ENCODE data around the gene CST6. TPM values are rescaled to one million over a fixed set of nuclear protein-coding genes. Genes with fewer than 3 reads are reported as not detected.

CST6 gene
- total and polyA plus RNA-seq, 2 of the 13 experiments (the other 11 are each of a cell fraction or from before 2014, with no cell fraction given) = not detected

- TF ChIP-seq, protein P1, sequence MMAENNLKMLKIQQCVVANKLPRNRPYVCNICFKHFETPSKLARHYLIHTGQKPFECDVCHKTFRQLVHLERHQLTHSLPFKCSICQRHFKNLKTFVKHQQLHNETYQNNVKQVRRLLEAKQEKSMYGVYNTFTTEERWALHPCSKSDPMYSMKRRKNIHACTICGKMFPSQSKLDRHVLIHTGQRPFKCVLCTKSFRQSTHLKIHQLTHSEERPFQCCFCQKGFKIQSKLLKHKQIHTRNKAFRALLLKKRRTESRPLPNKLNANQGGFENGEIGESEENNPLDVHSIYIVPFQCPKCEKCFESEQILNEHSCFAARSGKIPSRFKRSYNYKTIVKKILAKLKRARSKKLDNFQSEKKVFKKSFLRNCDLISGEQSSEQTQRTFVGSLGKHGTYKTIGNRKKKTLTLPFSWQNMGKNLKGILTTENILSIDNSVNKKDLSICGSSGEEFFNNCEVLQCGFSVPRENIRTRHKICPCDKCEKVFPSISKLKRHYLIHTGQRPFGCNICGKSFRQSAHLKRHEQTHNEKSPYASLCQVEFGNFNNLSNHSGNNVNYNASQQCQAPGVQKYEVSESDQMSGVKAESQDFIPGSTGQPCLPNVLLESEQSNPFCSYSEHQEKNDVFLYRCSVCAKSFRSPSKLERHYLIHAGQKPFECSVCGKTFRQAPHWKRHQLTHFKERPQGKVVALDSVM (CRISPR knock-in tag; IDR thresholded peaks at IDR 0.05) = peak; percentile 57; the same call in 1 of the 2 replicates
- TF ChIP-seq, protein P2, sequence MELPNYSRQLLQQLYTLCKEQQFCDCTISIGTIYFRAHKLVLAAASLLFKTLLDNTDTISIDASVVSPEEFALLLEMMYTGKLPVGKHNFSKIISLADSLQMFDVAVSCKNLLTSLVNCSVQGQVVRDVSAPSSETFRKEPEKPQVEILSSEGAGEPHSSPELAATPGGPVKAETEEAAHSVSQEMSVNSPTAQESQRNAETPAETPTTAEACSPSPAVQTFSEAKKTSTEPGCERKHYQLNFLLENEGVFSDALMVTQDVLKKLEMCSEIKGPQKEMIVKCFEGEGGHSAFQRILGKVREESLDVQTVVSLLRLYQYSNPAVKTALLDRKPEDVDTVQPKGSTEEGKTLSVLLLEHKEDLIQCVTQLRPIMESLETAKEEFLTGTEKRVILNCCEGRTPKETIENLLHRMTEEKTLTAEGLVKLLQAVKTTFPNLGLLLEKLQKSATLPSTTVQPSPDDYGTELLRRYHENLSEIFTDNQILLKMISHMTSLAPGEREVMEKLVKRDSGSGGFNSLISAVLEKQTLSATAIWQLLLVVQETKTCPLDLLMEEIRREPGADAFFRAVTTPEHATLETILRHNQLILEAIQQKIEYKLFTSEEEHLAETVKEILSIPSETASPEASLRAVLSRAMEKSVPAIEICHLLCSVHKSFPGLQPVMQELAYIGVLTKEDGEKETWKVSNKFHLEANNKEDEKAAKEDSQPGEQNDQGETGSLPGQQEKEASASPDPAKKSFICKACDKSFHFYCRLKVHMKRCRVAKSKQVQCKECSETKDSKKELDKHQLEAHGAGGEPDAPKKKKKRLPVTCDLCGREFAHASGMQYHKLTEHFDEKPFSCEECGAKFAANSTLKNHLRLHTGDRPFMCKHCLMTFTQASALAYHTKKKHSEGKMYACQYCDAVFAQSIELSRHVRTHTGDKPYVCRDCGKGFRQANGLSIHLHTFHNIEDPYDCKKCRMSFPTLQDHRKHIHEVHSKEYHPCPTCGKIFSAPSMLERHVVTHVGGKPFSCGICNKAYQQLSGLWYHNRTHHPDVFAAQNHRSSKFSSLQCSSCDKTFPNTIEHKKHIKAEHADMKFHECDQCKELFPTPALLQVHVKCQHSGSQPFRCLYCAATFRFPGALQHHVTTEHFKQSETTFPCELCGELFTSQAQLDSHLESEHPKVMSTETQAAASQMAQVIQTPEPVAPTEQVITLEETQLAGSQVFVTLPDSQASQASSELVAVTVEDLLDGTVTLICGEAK (IDR thresholded peaks at IDR 0.05) = peak; percentile 86
- TF ChIP-seq, protein P2 (CRISPR knock-in tag; IDR thresholded peaks at IDR 0.05) = peak; percentile 60
- peak; percentile 97 for TF ChIP-seq DMAP1 (CRISPR knock-in tag; IDR thresholded peaks at IDR 0.05)
- TF ChIP-seq SP5 (CRISPR knock-in tag; IDR thresholded peaks at IDR 0.05; ENCODE audit: borderline replicate concordance, low read depth) = peak; percentile 61
- TF ChIP-seq POGZ (CRISPR knock-in tag; IDR thresholded peaks at IDR 0.05) = no peak
- TF ChIP-seq SIN3B (IDR thresholded peaks at IDR 0.05; ENCODE audit: low read length) = peak; percentile 70
- no peak for TF ChIP-seq ZNF552 (CRISPR knock-in tag; IDR thresholded peaks at IDR 0.05; ENCODE audit: borderline replicate concordance)
- TF ChIP-seq ZNF264 (CRISPR knock-in tag; IDR thresholded peaks at IDR 0.05) = peak; percentile 68
- TF ChIP-seq ZNF274 (CRISPR knock-in tag; IDR thresholded peaks at IDR 0.05) = no peak
- TF ChIP-seq, protein P3, sequence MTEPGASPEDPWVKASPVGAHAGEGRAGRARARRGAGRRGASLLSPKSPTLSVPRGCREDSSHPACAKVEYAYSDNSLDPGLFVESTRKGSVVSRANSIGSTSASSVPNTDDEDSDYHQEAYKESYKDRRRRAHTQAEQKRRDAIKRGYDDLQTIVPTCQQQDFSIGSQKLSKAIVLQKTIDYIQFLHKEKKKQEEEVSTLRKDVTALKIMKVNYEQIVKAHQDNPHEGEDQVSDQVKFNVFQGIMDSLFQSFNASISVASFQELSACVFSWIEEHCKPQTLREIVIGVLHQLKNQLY (CRISPR knock-in tag; IDR thresholded peaks at IDR 0.05) = no peak
- TF ChIP-seq RBFOX2 (IDR thresholded peaks at IDR 0.05; ENCODE audit: low read depth, low read length) = peak; percentile 97
- TF ChIP-seq ZNF333 (CRISPR knock-in tag; IDR thresholded peaks at IDR 0.05; ENCODE audit: borderline replicate concordance) = no peak
- TF ChIP-seq PHF8 (CRISPR knock-in tag; IDR thresholded peaks at IDR 0.05) = peak; percentile 99
- TF ChIP-seq ZNF567 (CRISPR knock-in tag; IDR thresholded peaks at IDR 0.05; ENCODE audit: borderline replicate concordance) = no peak
- TF ChIP-seq TEAD2 (CRISPR knock-in tag; IDR thresholded peaks at IDR 0.05) = no peak
These were observed 40.2 kb downstream of the CST6 start, which contains the start of gene SF3B2 (continued) for GRCh38 chr11:66051766-66052663.

Data from HepG2 (cell line).